WI38 (cell line): ENCODE measurements around the gene HK2.

Experiments used
- H3K4me3 ChIP-seq: 2 replicates; pipeline ENCODE4 v1.5.1; 2011; ENCODE audit warnings: low read depth, mild to moderate bottlenecking, control low read depth, low read length
- TF ChIP-seq, protein P1 (sequence below): IDR thresholded peaks from 2 replicates; pipeline ENCODE4 v1.5.1; 2012; ENCODE audit warnings: low read depth, mild to moderate bottlenecking, control low read depth, low read length

Gene HK2

DNA sequence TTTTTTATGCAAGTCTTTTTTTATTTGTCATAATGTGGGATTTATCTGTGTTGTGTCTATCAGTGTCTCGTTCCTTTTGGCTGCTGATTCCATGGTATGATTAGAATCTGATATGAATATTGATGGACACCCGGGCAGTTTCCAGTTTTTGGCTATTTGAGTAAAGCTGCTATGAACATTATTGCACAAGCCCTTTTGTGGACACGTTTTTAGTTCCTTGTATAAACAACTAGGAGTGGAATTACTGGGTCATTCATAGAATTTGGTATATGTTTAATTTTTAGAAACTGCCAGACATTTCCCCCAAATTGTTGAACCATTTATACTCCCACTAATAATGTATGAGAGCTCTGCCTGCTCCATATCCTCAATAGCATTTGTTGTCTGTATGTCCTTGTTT lies 26.6 kb downstream of the HK2 start:
- no peak overlapping the region for H3K4me3 ChIP-seq
- TF ChIP-seq, protein P1, sequence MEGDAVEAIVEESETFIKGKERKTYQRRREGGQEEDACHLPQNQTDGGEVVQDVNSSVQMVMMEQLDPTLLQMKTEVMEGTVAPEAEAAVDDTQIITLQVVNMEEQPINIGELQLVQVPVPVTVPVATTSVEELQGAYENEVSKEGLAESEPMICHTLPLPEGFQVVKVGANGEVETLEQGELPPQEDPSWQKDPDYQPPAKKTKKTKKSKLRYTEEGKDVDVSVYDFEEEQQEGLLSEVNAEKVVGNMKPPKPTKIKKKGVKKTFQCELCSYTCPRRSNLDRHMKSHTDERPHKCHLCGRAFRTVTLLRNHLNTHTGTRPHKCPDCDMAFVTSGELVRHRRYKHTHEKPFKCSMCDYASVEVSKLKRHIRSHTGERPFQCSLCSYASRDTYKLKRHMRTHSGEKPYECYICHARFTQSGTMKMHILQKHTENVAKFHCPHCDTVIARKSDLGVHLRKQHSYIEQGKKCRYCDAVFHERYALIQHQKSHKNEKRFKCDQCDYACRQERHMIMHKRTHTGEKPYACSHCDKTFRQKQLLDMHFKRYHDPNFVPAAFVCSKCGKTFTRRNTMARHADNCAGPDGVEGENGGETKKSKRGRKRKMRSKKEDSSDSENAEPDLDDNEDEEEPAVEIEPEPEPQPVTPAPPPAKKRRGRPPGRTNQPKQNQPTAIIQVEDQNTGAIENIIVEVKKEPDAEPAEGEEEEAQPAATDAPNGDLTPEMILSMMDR = no peak

DNA sequence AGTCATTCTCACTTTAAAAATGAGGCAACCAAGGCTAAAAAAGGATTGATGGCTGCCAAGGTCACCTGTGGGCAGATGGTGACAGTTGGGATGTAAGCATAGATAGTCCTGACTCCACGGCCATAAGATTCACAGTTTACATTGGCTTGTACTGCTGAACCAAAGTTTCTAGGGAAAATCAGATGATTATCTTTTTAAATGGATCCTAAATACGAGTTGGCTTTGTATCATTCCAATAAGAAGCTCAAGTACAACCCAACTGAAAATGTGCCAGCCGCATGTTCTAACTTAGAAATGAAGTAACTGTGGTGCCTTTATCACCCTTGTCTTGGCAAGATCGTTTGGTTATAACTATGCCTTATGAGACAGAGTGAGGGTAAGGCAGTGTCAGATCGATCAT lies 27.6 kb downstream of the HK2 start:
- TF ChIP-seq, protein P1 = no peak
- H3K4me3 ChIP-seq = no peak overlapping the region

DNA sequence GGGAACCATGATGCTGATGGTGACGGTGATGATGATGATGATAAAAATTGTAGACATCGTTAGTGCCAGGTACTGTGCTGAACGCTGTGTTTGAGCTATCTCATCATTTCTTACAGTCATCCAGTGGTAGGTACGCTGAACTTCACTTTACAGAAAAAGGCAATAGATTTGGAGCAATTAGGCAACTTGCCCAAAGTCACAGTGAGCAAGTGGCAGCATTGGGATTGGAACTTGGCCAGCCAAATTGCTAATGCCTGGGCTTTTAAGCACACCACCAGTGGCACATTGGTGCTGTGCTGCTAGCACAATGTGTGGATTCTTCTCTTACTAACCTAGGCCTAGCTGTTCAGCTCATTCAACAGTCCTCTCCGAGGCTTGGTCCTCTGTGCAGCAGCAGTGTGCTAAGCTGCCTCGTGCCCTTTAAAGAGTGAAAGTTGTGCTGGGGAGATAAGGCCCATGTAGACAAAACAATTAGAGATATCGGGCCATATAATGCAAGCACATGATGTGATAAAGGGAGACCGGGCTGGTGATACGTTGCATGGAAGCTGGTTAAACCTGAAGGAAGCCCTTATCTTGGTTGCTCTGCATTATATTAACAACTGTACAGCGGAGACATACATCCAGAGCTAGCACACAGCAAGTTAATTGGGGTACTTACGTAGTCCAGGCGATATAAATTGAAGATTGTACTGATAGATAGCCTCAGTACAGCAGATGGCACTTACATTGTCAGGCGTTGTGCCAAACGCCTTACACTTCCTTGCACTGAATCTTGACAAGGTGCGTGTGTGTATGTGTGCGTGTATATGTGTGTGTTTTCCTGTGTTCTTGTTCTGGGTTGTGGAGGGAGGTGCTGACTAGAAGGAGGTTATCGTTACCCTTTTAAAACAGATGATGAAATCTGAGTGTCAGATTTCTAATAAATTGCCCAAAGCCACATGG lies 28.4 kb downstream of the HK2 start:
- no peak overlapping the region for H3K4me3 ChIP-seq
- TF ChIP-seq, protein P1 = no peak

DNA sequence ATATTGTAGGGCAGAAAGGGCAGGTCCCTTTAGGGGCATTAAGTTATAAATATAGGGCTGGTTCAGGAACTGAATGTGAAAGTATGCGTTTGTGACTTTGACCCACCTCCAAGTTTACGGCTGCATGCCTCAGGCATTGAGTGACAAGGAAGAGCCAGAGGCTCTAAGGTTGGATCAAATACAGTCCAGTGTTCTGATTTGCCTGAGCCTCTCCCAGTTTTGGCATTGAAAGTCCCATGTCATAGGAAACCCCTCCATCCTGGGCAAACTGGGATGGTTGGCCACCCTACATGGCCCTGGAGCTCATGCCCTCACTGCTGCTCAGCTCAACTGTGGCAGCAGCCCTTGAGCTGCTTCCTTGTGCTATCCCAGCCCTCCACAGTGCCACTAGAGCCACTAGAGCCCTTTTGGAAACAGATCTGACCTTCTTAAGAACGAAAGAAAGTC lies 29.9 kb downstream of the HK2 start:
- H3K4me3 ChIP-seq = no peak overlapping the region

DNA sequence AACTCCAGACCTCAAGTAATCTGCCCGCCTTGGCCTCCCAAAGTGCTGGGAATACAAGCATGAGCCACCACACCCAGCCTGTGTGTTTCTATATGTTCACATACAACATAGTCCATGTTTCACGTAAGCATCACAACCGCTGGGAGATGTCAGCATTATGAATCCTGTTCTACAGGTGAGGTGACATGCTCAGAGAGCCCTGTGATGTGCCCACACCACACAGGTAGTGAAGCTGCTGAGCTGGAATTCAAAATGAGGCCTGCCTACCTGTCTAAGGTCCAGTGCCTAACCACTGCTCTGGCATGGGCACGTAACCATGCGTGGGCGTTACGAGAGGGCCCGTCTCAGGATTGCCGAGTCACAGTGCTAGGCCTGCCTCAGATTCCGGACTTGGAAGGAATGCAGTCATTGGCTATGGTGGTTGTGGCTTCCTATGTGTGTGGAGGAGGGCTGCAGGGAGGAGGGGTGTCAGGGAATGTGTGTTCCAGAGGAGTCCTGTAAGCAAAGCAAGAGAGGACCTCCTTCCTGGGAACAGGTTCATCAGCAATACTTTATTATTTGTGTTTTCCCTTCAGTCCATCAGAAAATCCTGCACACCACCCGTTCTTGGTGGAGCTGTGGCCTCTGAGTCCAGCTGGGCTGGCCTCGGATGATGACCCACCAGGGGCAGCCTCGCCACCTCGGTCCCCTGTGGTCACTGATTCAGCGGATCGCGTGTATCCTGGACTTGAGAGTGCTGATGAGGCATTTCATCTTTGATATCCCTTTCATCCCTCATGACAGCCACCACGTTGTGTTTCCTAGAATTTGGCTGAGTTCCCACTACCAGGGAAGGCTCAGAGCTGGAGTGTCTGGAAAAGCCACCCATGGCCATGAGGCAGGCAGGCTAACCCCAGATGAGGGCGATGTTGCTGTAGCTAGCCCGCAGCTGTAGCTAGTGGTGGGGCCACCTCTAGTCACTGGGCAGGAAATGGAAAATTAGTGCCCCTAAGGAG lies 31.1 kb downstream of the HK2 start:
- H3K4me3 ChIP-seq = no peak overlapping the region
- TF ChIP-seq, protein P1 = no peak

More for the DNA sequence above, 29.9 kb downstream of the HK2 start:
- TF ChIP-seq, protein P1 = no peak

DNA sequence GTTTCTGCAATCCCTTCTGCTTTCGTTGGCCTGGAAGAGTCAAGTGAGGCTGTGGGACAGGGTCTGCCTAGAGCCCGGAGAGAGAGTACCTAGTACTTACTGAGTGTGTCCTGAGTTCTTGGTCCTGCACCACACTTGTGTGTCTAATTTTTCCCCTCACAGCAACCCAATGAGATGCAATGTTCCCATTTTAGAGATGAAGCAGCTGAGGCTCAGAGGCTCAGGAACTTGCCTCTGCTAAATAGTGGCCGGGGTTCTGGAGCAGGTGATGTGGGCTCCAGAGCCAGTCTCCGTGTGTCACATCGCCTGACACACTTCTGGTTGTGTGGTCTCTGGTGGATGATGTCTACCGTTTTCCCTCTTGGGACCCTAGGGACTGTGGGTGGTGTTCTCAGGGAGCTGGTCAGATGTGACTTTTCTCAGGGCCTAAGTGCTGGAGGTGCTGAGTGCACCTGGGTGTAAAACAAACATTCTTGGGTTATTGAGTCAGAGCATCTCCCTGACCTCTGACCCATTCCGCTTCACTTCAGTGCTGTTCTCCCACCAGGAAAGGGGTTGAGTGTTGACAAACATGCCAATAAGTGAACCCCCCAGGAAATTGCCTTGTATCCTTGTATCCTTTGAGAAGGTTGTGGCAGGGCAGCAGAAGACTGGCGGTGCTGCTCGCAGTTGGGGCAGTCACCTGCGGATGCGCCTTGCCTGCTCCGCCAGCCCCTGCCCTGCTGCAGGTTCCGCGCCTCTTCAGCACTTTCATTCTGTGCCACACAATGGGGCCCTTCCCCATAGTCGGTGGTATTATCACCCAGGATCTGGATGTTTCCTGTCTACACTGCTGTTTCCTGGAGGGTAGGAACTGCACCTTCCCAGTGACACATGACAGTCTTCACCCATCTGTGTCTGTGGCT lies 32.1 kb downstream of the HK2 start:
- TF ChIP-seq, protein P1 = no peak
- no peak overlapping the region for H3K4me3 ChIP-seq
